Hippocampal formation (tissue), 2 donors: ENCODE data around the gene PRPF6.

Experiments used
- DNase-seq, 2 donors: peaks; one replicate each; lab custom pipeline; 2025; lab: John Stamatoyannopoulos, UW

Gene PRPF6

DNA sequence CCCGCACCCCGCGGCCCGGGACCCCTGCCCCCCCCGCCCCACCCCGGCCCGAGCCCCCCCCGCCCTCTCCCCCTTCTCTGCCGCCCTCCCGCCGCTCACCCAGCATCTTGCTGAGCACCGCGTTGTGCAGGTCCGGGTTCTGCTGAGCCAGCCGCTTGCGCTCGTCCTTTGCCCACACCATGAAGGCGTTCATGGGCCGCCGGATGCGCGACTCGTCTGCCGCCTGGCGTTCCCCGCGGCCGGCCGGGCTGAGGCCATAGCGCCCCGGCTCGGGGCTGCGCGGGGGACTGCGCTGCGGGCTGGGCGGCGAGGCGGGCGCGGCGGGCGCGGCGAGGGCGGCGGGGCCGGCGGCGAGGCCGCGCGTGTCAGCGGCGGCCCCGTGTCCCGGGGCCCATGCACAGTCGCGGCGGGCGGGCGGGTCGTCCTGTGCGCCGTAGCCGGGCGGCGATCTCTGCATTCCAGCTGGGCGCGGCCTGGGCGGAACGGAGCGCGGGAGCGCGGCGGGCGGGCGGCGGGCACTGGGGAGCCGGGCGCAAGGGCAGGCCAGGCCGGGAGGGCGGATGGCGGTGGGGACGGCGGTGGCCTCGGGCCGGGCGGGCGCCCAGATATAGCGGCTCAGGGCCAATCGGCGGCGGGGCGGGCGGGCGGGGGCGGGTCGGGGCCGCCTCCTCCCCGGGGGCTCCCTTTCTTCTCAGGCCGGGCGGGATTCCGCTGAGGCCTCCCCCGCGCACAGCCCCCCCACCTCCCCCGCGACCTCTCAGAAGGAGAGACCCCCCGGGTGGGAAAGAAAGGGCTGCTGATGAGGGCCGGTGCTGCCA is 68.3 kb downstream of the PRPF6 start, which contains the start of gene SOX18:
SOX18 (minus strand) TSS at position 580 of the 818 bp plus-strand sequence; CDS start at position 457, 123 bp downstream.
- no peak for DNase-seq

GRCh38 chr20:64049878-64050260 is 68.9 kb downstream of the PRPF6 start:
- no peak for DNase-seq

DNA sequence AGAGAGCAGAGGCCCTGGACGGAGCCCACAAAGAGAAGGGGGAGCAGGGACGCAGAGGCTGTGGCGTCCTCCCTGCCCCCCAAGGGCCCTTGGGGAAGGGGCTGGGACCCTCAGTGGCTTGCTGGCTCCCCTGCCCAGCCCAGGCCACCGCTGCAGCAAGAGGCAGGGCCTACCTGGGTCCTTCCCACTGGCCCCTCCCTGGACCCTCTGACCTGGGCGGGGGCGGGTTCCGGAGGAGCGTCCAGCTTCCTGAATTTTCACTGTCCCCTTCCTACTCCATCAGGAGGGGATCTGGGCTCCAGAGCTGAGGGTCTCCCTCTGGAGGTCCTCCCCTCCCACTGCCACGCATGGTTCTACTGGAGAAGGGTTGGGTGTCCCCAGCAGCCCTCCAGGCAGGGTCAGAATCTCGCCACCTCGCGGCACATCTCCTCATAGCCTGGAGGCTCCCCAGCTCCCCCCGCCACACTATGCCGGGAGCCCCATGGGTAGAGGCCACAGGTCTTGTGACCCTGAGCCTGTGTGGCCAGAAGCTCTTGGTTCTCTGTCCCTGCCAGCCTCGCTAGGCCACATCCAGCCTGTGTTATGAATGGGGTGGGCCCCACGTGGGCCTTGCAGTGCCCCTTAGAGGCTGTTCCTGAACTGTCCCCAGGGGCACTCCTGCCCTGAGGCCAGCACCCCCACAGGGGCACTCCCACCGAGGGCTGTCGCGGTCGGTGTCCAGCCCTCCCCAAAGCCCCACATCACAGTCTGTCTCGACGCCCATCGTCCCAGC is 69.5 kb downstream of the PRPF6 start:
- DNase-seq: no peak

DNA sequence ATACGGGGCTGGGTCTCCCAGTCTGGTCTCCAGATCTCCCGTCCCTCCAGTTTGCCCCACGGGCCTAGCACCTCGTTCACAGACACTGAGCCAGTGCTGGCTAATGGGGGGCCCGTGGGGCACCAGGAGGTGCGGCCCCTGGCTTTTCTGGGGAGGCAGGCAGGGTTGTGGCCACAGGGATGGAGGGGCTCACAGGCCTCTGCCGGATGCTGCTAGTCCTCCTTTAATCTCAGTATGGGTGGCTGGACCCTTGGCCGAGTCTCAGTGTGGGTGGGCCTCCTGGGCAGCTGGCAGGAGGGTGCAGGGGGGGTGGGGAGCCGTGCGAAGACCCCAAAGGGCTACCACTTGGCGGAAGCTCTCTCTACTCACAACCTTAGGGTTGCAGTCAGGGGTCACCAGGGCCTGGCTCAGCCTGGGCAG is 70.1 kb downstream of the PRPF6 start:
- DNase-seq: no peak

DNA sequence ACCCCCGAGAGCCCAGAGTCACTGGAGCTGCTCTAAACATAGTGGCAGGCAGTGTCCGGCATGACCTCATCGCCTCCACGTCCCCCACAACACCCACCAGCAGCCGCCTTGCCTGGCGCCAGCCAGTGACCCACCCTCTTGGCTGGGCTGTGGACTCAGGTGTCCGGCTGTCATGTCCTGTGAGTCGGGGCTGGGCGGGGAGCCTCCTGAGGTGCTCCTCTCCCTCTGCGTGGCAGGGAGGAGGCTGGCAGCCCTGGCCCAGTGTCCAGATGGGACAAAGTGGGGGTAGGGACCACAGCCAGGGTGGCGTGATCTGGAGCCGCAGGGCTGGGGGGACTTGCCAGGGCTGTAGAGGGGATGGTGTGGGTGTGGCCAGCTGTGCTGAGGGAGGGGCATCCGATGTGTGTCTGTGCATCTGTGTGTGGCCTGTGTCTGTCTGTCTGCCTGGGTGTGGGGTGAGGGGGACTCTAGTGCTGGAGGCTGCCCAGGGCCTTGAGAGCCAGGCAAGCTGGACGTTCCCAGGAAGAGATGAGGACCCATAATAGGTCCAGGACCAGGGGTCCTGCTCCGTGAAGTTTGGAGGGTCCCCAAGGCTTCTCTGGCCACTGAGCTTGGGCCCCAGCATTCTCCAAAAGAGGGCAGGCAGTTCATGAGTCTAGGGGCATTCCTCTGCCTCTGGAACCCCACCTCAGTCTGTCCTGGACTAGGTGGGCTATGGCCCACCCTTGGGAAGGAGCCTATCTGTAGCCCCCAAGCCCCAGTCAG is 70.8 kb downstream of the PRPF6 start:
- DNase-seq: no peak

DNA sequence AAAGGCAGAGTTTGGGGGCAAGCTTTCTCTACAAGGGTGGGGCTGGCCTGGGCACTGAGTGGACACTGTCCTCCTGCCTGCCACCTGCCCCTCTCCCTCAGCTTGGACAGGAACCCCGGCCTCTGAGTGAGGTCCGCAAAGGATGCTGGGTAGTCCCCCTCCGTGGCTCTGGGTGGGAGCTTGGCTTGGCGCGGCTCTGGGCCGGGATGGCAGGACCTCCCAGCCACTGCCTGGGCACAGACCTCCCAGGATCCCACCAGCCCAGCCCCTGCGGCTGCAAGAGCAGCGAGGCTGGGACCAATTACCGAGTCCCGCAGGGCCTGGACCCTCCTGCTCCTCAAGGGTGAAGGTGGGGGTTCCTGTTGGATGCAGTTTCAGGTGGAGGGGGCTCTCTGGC is 71.4 kb downstream of the PRPF6 start:
- no peak for DNase-seq

DNA sequence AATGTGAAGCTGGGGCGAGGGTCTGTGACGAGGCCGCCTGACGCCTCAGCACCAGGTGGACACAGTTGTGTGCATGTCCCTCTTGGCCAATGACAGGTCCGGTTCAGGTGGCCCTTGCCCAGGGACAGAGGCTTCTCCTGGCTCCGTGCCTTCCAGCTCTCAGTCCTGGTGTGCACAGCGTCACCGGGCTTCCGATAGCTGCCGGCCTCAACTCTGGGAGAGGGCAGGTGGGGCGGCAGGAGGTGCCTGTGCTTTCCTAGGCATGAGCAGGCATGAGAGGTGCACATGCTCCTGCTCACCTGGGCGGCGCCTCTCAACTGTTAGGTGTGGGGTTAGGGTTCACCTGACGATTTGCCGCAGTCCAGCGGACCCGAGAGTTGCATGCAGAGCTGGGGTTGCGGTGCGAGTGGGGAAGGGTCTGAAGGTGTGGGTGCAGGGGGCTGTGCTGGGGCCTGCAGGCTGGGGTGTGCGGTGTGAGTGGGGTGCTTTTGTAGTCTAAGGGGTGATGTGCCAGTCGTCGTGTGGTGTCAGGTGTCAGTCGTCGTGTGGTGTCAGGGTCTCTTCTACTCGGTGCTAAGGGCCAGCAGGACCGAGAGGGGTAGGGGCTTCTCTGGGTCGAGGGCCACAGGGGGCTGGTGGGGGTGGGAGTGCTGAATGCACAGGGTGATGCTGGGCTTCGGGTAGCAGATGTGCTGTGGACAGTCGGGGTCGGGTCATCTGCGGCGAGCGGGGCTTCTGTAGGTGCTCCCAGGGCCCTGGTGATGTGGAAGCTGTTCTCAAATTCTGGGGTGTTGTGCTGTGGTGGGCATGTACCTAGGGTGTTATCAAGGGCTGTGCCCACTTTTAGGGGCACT is 72.3 kb downstream of the PRPF6 start:
- no peak for DNase-seq

- no peak for DNase-seq
These were observed 73.1 kb downstream of the PRPF6 start for GRCh38 chr20:64053841-64054661.

DNA sequence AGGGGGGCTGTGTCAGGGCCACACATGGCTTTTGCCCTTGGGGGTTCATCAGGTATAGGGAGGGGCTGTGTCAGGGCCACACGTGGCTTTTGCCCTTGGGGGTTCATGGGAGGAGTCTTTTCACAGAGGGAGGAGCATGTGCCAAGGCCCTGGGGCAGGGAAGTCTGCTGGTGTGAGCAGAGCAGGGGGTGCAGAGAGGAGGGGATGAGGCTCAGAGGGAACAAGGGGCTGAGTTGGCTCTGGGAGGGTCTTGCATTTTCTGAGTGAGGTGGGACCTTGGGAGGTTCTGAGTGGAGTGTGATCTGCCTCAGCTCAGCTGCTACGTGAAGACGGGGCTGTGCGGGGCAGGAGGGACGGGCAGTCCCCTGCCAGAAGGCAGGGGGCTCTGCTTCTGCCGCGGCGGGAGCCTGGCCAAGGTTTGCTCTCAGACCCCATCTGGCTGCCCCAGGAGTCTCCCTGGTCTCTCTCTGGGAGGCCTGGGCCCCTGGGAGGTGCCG is 74.5 kb downstream of the PRPF6 start:
- no peak for DNase-seq

GRCh38 chr20:64055893-64056638 is 75.1 kb downstream of the PRPF6 start:
- DNase-seq: no peak

- no peak for DNase-seq
These were observed 75.6 kb downstream of the PRPF6 start for GRCh38 chr20:64056639-64056888.

- no peak for DNase-seq
These were observed 76.1 kb downstream of the PRPF6 start for GRCh38 chr20:64056889-64057627.

DNA sequence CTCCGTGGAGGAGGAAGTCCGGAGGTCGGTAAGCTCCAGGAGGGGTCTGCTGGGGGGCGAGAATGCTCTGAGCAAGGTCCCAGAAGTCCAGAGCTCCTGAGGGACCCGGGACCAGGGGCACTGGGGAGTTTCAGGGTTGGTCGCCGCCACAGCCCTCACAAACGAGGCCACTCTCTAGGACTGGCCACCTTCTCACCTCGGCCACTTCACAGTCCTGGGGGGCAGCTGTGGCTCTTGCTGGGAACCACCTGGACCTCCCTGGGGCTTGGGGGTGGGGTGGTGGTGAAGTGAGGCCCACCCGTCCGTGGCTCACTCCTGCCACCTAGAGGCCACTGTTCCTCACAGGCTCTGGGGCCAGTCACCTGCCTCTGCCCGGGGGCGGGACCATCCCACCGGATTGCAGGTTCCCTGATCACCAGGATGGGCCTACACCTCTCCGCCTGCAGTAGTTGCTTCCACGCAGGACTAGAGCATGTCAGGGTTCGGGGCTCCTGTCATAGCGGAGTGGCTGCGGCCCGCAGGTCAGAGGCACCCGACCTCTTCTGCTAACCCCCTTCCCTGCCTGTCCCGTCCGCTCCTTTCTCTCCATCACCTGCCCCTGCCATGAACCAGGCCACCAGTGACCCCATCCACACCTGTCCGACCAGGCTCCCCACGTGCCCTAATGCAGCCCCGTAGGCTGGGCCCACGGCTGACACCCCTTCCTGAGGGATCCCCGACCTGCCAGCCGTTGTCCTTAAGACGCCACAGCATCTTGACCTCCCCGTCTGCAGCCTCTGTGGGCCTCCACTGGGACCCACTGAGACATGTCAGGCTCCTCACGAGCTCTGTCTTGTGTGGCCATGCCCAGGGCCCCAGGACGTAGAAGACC is 76.9 kb downstream of the PRPF6 start:
- DNase-seq: no peak

- no peak for DNase-seq
These were observed 77.6 kb downstream of the PRPF6 start for GRCh38 chr20:64058536-64058935.

- DNase-seq: no peak
These were observed 81.3 kb downstream of the PRPF6 start for GRCh38 chr20:64062276-64062595.

DNA sequence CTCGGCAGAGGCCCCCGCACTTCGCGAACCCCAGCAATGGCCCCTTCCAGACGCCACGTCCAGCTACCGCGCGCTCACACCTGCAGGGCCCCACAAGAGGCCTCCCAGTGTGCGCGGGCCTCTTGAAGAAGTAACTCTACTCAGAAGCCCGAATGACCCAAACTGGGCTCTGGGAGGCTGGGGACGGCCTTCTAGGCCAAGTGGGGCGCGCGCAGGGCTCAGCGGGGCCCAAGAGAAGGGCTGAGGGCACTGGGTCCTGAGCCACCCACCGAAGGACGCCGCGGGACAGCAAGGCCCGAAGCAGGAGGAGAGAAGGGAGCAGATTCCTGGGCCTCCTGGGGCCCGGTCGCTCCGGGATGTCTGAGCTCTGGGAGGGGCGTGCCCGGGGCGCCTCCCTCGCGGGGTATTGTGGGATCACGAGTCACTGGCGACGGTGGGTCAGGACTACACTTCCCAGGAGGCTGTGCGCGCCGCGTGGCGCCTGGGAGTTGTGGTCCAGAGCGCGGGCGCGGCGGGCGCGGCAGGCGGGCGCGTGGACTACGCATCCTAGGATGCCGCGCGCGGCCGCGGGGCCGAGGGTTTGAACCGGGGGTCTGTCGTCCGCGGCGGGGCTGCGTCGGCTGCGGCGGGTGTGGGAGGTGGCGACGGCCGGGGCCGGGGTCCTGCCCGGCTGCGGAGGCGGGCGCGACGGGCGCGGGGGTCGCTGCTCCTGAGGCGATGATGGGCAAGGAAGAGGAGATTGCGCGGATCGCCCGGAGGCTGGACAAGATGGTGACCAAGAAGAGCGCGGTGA is 81.9 kb downstream of the PRPF6 start, which contains the start of gene TCEA2:
TCEA2 (plus strand) TSS at position 603 of the 793 bp plus-strand sequence; CDS start at position 718, 115 bp downstream.
- DNase-seq: peak; percentile 93 to 95

- DNase-seq: peak in 1 of 2 donors; percentile 15
These were observed 82.6 kb downstream of the PRPF6 start for GRCh38 chr20:64063389-64064144.
